ENCODE measurements around the gene MAP1B.
"Not testable (repeated sequence)": the region's sequence is repeated elsewhere in the genome, so short reads cannot be mapped to it uniquely, and the experiment has no call there.

The MAP1B gene

DNA sequence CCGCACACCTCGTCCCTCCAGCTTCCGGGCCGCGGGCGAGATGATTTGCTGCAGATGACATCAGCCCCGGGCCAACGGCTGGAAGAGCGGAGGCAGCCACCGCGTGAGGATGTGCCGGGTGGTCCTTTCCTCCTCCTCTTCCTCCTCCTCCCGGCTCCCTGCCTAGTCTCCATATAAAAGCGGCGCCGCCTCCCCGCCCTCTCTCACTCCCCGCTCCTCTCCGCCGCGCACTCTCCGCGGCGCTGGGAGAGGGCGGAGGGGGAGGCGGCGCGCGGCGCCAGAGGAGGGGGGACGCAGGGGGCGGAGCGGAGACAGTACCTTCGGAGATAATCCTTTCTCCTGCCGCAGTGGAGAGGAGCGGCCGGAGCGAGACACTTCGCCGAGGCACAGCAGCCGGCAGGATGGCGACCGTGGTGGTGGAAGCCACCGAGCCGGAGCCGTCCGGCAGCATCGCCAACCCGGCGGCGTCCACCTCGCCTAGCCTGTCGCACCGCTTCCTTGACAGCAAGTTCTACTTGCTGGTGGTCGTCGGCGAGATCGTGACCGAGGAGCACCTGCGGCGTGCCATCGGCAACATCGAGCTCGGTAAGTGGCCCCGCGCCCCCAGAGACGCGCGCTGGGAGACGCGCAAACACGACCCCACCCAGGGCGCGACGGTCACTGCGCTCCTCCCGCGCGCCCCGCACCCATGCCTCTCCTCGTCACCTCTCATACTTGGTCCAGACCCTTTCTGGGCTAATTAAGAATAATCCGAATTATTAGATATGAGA, at the start of gene MAP1B:
TSS of gene MAP1B (plus strand) at position 345 of the 770 bp plus-strand sequence. CDS start at position 402, 57 bp downstream.
- no peak for DNase-seq (ENCODE audit: low read depth)

DNA sequence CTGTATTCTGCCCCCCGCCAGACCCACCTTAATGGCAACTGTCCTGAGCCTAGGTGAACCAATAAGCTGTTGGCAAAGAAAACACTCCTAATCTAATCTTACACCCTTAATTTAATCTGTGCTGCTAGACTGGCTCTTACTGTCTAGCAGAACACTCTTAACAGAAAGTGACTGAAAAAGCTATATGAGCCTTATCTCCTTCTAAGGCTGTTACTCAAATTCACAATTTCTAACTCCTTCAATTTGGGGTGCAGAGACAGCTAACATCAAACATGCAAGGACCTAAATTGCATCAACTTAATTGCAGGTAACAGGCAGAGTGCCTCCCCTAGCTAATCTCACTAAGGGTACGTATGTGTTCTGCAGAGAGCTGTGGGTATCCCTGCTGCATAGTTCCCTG, 49.5 kb upstream of the MAP1B start:
- DNase-seq (ENCODE audit: low read depth) = no peak

DNA sequence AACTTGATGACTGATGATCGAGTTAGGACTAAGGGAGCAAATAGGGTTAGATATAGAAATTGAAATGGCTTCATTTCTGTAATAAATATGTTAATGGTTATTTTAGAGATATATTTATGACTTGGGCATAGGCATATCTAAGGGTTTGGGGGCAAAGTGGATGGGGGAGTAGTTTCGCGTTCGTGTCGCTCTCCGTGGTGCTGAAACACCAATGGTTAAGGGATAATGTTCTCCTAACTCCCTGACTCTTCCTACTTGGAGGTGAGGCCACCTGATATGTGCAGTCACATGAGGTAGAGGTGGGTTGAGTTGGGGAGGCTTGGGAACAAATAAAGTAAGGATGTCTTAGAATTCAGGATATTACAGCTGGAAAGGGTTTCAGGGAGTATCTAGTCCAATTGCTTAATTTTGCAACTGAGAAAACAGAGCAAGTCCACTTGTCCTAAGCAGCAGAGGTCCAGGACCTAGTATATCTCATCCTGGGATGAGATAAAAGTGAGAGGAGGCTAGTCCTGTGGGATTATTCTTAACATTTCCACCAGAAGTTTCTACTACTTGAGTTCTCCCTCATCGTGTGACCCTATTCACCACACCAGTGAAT, 44.0 kb upstream of the MAP1B start:
- DNase-seq (ENCODE audit: low read depth) = no peak

DNA sequence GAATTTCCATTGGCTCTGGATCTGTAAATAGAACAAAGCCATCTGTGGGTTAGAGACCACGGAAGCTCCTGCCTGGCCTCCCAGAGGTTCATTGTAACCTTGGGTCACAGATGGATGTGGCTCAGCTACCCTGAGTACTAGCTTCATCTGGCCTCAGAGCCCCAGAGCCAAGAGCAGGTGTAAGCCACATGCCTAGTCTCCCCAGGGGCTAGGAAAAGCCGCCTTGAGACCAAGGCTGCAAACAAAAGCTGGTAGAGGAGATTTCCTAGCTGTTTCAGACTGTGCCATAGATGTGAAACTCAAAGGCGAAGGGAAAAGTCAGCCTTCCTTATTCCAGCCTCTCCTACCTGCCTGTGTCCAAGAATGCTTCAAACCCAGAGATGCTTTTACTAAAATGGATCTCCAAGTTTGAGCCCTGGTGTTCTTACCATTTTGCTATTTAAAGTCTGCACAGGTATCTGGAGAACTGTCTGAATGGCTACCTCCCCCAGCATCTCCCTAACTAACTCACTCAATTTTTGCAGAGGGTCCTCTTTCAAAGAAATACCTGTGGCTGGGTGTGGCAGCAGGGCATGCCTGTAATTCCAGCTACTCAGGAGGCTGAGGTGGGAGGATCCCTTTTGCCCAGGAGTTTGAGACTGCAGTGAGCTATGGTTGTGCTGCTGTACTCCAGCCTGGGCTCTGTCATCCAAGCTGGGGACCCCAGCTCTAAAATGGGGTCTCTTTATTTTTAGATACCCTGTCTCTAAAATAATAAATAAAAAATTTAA, 42.3 kb upstream of the MAP1B start:
- no peak for DNase-seq (ENCODE audit: low read depth)

DNA sequence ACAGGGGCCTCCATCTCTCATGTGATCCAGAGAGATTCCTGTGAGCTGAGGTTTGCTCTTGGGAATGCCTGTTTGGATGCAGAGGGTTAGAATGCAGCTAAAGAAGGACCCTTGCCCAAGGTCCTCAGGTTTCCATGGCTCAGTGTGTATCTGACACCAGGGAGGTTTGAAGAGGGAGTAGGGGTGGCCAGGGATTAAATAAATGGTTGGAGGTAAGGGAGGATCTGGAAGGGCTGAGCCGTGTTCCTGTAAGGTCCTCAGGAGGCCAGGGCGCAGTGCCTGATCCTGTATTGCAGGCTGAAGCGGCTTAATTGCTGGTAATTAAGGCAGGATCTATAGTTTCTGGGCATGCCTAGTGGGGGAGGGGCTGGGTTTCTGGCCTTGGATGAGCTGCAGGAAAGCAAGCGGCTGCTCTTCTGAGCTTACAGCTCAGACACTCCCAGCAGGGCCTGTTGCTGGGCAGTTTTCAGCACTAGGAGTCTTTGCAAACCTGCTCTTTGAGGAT, 41.5 kb upstream of the MAP1B start:
- DNase-seq (ENCODE audit: low read depth) = no peak

DNA sequence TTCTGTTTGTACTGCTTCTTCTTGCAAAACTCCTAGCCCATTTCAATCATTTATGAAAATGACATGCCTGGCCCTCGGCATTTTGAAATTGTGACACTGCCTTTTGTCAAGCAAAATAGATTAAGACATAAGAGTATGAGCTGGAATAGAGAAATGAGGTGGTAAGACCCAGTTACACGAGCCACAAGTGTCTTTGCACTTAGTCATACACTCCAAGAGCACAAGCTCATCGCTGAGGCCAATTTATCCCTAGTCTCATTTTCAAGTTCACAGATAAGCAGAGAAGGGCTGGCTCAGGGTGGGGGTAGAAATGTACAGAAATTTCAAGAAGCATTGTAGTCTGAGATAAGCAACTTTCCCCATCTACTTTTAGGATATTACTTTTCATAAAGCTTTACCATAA, 40.6 kb upstream of the MAP1B start:
- no peak for DNase-seq (ENCODE audit: low read depth)

DNA sequence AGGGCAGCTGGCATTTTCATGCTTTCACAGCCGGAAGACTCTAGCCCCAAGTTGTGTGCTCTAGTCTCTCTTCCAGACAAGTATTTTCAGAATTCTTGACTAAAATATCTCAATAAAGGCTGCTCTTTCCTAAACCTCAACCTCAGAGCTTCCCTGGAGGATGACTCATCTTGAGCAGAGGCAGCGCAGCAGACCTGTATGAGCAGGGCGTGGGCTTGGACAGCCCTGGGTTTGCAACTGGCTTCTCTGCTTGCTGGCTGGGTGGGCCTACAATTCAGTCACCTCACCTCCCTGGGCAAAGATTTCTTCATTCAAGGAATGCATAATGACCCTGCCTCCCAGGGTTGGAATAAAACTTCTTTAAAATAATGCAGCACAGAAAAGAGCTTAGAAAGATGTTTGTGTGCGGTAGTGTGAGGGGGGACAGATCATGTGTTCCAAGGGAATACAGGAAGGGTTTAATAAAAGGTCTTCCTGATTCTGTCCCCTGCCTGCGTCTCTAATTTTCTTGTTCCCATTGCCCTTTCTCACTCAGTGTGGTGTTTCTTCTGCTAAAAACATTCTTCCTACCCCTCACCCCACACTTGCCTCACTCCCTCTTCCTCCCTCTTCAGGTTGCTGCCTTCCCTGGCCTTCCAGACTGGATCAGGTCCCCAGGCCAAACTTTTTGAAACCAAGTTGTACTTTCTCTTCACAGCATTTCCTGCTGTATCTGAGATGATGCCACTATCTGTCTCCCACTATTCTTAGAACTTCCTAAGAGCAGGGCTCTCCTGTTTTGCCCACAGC, 39.4 kb upstream of the MAP1B start:
- DNase-seq (ENCODE audit: low read depth) = no peak

DNA sequence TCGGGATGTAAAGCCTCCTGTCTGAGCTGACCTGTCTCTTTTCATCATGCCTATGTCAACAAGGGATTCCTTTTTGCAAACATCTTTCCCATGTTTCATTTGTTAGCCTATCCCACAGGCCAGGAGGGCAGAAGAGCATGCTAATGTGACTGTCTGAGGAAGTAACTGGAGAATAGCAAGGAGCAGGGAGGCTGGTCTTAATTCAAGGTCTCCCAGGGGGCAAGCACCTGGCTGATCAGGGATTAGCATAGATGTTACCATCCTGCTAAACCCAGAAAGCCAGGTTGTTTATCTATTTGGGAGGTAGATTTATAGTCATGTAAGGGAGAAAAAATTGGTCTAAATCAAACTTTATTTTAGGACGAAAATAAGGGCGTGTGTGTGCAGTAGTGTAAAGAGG, 36.7 kb upstream of the MAP1B start:
- DNase-seq (ENCODE audit: low read depth) = no peak

DNA sequence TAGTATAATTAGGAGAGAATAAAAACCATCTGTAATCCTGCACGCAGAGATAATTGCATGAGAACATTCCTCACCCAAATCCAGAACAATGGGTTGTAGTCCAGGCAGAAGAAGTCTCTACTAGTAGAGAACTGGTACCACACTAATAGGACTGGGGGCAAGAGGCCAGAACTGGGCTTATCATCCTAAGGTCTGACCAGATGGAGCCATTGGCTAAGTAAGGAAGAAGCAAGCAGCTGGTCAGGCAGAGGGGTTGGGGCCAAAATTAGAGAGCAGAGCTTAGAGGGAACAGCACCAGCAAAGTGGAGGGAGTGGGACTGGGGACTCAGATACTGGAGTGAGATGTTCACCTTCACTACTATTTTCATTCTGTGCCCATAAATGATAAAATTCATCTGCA, 35.4 kb upstream of the MAP1B start:
- no peak for DNase-seq (ENCODE audit: low read depth)

DNA sequence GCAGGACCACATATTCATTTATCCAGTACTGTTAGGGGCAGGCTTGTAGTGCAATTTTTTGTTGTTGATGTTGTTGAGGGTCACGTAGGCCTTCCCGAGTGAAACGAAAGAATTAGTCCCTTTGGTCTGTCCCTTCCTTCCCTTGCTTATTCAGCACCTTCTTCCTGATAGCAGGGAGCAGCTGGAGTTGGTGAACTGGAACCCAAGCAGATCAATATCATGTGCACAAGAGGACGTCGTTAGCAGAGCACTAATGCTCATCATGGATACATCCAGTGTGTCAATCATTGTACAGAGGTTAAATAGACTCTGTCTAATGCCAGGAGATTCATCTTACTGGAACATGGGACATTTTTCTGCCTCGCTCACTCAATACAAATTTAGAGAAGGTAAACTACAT, 33.0 kb upstream of the MAP1B start:
- no peak for DNase-seq (ENCODE audit: low read depth)

DNA sequence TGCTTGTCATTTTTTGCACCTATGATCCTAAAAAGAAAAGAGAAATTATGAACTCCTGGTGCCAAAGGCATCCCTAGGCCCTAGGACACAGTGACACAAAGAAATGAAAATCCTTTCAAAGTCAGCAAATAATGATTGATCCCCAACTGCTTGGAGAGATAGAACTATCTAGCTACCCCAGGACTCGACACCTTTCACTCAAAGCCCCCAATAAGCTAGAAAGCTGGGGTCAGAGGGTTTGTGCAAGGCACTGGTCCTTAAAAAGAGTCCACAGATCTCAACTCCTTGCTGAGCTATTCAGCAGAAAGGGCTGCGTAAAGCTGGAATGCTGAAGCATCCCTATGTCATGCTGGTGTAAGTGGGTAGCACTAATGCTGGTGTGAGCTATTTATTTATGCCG, 31.8 kb upstream of the MAP1B start:
- DNase-seq (ENCODE audit: low read depth) = no peak

DNA sequence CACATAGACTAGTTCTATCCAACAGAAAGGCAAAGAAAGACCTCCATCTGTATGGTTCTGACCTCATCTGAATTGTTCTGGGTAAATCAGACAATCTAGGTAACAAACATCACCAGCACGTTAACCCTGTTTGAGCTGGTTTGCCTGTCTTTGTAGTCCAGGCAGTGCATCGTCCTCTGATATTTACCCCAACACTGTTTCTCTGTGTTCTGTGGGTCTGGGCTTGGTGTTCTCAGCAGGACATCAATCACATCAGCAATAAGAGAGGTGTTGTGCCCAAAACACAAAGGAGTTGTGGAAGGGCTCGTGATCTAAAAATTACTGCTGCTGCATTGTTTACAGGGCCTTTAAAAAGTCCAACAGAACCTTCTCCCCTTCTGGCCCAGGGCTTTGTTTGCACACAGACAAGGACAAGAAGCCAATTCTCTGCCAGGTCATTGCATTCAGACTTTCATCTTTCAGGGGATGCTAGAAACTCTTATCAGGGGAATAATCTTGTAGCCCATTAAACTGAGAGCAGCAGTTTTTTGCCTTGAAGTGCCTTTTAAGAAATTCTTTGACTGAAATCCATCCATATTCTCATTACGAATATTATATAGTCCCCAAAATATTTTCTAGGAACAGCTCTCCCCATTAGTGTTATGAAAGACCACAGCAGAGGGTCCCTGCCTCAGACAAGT, 30.5 kb upstream of the MAP1B start:
- no peak for DNase-seq (ENCODE audit: low read depth)

DNA sequence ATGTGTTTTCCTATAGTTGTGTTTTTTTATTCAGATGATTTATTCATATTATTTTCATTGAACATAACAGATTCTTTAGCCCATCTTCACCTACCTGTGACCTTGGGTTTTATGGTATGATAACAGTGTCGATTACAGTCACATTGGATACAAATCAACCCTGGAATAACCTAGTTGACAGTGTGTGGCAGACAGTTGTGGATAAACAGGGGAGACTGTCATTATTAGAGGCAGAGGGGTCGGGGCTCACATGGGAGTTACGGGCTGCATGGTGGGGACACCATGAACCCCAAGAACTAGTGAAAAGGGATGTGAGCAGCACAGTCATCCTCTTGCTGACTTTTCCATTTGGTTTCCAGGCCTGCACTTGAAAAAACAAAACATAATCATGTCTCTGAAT, 29.9 kb upstream of the MAP1B start:
- no peak for DNase-seq (ENCODE audit: low read depth)

DNA sequence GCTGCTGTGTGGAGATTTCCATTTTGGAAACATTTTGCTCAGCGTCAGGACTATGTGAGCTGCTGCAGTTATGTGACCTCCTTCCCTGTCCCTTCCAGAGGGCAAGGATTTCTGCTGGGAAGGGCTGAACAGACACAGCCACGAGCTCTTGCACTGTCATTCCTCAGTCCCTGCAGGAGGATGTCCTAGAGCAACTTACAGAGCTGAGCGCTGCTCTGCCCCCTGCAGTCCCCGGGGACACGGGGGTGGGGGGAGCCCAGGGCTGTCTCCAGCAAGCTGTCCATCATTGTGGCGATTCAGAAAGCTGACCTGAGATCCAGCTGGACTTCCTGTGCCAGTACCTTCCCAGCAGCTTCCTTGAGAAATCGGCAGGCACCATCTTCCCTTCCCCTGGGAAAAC, 28.0 kb upstream of the MAP1B start:
- no peak for DNase-seq (ENCODE audit: low read depth)

DNA sequence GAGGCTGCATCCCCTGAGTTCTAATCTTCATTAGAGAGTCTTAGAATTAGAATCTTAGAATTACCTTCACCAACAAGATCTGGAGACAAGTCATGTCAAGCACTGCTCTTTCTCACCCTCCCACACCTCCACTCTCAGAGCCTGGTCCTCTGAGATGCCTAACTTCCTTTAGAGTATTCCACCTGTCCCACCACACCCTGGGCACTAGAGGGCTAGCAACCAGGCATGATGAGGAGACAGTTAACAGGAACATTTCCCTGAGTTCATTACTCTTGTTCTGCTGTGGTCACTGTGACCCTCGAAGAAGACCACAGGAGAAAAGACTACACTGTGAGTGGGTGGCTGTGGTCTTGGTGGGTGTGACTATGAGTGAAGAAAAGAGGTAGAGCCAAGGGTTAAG, 25.2 kb upstream of the MAP1B start:
- DNase-seq (ENCODE audit: low read depth) = no peak

DNA sequence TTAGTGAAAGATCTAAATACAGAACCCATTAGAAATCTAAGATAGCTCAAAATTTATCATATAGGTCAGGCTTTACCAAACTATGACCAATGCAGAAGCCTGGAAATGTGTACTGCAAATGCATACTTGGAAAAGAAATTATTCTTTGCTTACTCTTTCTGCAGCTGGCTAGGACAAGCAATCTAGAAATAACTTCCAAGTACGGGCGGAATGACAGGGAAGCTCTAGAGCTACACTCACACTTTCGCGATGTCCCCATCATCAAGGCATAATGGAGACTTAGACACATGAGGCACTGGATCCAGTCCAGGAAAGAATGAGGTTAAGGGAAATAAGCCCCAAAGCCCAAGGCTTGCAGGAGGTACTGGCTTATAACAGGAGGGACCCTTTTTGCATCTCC, 22.4 kb upstream of the MAP1B start:
- no peak for DNase-seq (ENCODE audit: low read depth)

DNA sequence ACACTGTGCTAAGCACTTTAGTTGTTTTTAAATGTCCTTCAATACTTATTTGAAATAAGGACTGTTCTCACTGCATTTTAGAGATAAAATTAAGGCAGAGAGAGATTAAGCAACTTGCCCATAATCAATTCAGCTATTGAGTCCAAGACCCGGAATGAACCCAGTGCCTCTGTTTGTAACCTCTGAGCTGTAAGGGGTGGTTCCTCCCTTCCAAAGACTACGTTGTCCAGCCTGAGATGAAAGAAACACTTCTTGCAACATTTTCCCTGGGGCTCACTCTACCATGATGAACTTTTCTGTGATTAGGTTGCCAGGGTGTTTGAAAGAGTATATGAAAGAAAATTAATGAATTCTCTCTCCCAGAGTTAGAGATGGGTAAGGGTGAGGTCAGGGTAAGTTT, 22.0 kb upstream of the MAP1B start:
- DNase-seq (ENCODE audit: low read depth) = no peak

DNA sequence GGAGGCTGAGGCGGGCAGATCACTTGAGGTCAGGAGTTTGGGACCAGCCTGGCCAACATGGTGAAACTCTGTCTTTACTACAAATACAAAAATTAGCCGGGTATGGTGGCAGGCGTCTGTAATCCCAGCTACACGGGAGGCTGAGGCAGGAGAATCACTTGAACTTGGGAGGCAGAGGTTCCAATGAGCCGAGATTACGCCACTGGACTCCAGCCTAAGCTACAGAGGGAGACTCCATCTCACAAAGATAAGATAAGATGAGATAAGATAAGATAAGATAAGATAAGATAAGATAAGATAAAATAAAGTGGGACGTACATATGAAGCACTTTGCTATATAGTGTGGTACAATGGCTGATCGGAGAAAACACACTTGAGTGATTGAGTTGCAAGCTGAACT, 17.6 kb upstream of the MAP1B start:
- DNase-seq (ENCODE audit: low read depth) = not testable (repeated sequence)

DNA sequence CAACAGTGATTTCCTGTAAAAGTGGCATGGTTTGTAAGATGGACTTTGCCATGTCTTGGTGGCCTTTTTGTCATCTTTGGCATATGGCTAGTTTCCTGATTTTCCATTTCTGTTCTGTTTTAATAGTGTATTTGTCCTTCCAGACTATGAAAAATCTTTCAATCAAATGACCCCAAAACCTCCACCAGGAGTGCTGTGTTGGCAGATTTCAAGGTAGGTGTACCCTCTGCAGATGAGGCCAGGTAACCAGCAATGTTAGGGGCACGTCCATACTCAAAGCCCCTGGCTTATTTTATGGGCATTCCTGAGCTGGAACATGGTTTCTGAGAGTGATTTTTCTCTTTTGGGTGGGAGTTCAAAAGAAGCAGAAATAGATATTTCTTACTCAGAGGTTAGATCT, 15.2 kb upstream of the MAP1B start:
- no peak for DNase-seq (ENCODE audit: low read depth)

DNA sequence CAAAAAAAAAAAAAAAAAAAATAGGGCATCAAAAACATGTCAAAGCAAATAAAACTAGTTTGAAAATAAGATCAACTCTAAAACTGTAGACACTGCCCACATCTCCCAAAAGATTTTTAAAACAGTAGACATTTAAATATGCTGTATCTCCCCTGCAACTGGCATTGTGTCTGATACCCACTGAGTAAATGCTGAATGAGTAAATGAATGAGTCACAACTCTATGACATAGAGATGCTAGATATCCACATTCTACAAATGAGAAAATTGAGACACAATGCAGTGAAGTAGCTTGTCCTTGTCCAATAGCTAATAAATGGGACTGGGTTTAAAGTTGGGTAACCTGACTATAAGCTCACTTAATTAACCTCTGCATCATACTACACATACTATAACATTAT, 14.1 kb upstream of the MAP1B start:
- no peak for DNase-seq (ENCODE audit: low read depth)

DNA sequence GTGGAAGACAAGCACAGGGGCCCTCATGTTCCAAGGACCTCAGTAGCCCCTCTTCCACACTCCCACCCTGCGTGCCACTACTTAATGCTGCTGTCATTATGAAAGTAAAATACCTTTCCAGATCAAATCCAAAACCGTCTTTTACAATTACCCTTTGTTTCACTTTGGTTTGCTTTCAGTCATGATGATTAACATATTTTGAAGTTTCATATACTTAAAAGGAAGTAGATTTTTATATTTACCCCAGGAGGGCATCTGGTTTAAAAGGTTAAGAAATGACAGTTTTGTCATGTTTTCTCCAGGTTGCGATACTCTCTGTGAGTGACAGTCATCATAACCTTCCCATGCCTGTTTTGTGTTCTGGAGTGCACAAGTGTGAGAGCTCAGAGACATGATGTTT, 13.5 kb upstream of the MAP1B start:
- DNase-seq (ENCODE audit: low read depth) = no peak

Data from stimulated activated CD8-positive, alpha-beta memory T cell treated with anti-CD3 and anti-CD28 coated beads, Interleukin-12 subunit alpha, Interleukin-12 subunit beta, amount 100 ng/mL, for 4 hours (primary cell).